Measurements from ENCODE around the gene CNOT6L.

Gene CNOT6L

DNA sequence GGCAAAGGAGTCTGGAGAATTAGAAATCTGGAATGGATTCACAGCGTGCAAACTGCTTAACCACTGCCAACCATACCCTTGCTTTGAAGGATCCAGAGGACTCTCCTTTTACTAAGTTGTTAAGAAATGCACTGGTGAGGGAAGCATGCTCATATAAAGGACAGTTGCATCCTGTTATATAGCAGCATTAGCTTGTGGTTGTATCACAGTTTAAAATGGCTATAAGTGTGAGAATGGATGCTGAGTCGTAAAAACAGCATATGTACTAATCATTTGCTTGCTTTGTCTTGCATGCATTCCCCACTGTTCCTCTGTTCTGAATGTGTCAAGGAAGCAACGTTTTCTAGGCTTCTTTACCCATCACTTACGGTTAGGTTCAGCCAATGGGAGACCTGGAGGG is 112.5 kb downstream of the CNOT6L start:
- H4K20me1 ChIP-seq (ENCODE audit: control insufficient read depth, insufficient read depth, low read depth, low read length): no peaks in the 10 kb centered on the region
- no peaks in the 10 kb centered on the region; the same call in none of the 2 replicates for H3K27me3 ChIP-seq (ENCODE audit: control insufficient read depth, low read length)
- H3K27ac ChIP-seq (ENCODE audit: low read depth, low read length): no peak overlapping the region

DNA sequence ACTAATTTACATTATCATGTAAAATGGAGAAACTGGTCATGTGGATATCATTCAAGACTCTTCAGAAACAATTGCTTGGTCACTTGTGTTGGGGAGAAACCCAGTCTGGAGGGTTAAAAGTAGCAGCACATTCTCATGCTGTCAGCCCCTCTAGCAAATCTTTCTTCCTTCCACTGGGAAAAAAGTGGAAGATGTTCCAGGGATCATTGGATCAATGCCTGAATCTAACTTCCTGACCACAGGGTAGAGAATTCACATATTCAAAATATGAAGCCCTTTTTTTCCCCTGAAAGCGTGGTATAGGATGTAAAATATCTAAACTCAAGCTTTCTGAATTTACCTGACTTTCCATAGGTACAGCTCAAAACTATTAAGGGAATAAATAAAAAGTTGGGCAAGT is 115.5 kb downstream of the CNOT6L start:
- Histone ChIP-seq H3K4me3 (ENCODE audit: low read length) (no peak overlapping the region), H3K9me2 (replicated peaks; ENCODE audit: control insufficient read depth, low read length) (no peaks in the 10 kb centered on the region), H3K79me2 (ENCODE audit: control insufficient read depth, low read length) (no peaks in the 10 kb centered on the region), H3F3A (ENCODE audit: control insufficient read depth, insufficient read depth) (no peaks in the 10 kb centered on the region), H4K20me1 (ENCODE audit: control insufficient read depth, insufficient read depth, low read depth, low read length) (no peaks in the 10 kb centered on the region), H3K4me2 (ENCODE audit: low read length) (no peak overlapping the region), H3K27ac (ENCODE audit: low read depth, low read length) (no peak overlapping the region), H3K9me3 (ENCODE audit: control insufficient read depth, insufficient read depth, low read length) (no peaks in the 10 kb centered on the region), H3K27me3 (ENCODE audit: control insufficient read depth, low read length) (peaks cover 7% of the 10 kb centered on the region), H3K4me1 (ENCODE audit: control insufficient read depth, low read length) (no peaks in the 10 kb centered on the region), H3K36me3 (ENCODE audit: control insufficient read depth, low read length) (no peaks in the 10 kb centered on the region)
- no peak for TF ChIP-seq EZH2phosphoT487 (IDR thresholded peaks at IDR 0.05; ENCODE audit: borderline replicate concordance, low read length)
- TF ChIP-seq, protein P1, sequence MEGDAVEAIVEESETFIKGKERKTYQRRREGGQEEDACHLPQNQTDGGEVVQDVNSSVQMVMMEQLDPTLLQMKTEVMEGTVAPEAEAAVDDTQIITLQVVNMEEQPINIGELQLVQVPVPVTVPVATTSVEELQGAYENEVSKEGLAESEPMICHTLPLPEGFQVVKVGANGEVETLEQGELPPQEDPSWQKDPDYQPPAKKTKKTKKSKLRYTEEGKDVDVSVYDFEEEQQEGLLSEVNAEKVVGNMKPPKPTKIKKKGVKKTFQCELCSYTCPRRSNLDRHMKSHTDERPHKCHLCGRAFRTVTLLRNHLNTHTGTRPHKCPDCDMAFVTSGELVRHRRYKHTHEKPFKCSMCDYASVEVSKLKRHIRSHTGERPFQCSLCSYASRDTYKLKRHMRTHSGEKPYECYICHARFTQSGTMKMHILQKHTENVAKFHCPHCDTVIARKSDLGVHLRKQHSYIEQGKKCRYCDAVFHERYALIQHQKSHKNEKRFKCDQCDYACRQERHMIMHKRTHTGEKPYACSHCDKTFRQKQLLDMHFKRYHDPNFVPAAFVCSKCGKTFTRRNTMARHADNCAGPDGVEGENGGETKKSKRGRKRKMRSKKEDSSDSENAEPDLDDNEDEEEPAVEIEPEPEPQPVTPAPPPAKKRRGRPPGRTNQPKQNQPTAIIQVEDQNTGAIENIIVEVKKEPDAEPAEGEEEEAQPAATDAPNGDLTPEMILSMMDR (IDR thresholded peaks at IDR 0.05; ENCODE audit: low read depth, low read length, poor library complexity, severe bottlenecking): no peak

More for the DNA sequence above, 112.5 kb downstream of the CNOT6L start:
- Histone ChIP-seq H3K36me3 (ENCODE audit: control insufficient read depth, low read length) (no peaks in the 10 kb centered on the region), H3K79me2 (ENCODE audit: control insufficient read depth, low read length) (no peaks in the 10 kb centered on the region), H3K4me2 (ENCODE audit: low read length) (no peak overlapping the region), H3K4me1 (ENCODE audit: control insufficient read depth, low read length) (no peaks in the 10 kb centered on the region), H3K4me3 (ENCODE audit: low read length) (no peak overlapping the region), H3K9me2 (replicated peaks; ENCODE audit: control insufficient read depth, low read length) (no peaks in the 10 kb centered on the region), H3F3A (ENCODE audit: control insufficient read depth, insufficient read depth) (no peaks in the 10 kb centered on the region), H3K9me3 (ENCODE audit: control insufficient read depth, insufficient read depth, low read length) (no peaks in the 10 kb centered on the region)
- no peak for TF ChIP-seq EZH2phosphoT487 (IDR thresholded peaks at IDR 0.05; ENCODE audit: borderline replicate concordance, low read length)
- TF ChIP-seq, protein P1 (IDR thresholded peaks at IDR 0.05; ENCODE audit: low read depth, low read length, poor library complexity, severe bottlenecking): no peak

DNA sequence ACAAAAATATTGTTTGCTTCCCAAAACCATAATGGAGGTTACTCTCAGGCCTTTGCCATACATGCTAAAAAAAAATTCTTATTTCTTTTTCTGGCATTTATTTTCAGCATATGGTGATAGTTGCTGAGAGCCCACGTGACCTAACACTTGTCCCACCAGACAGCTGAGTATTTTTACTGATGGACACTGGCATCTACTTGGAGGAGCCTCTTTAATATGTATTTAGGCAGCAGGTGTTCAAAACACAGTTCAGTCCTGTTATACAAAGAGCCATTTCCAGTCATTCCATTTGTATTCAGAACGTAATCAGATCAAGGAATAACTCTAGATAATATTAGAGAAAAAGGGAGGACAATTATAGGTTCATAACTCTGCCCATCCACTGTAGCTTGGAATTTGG is 118.0 kb downstream of the CNOT6L start:
- Histone ChIP-seq H3K27me3 (ENCODE audit: control insufficient read depth, low read length) (peaks cover 7% of the 10 kb centered on the region), H3K4me2 (ENCODE audit: low read length) (no peak overlapping the region), H3F3A (ENCODE audit: control insufficient read depth, insufficient read depth) (no peaks in the 10 kb centered on the region), H3K79me2 (ENCODE audit: control insufficient read depth, low read length) (no peaks in the 10 kb centered on the region), H3K9me2 (replicated peaks; ENCODE audit: control insufficient read depth, low read length) (no peaks in the 10 kb centered on the region), H4K20me1 (ENCODE audit: control insufficient read depth, insufficient read depth, low read depth, low read length) (no peaks in the 10 kb centered on the region), H3K4me1 (ENCODE audit: control insufficient read depth, low read length) (no peaks in the 10 kb centered on the region), H3K4me3 (ENCODE audit: low read length) (no peak overlapping the region), H3K9me3 (ENCODE audit: control insufficient read depth, insufficient read depth, low read length) (no peaks in the 10 kb centered on the region), H3K36me3 (ENCODE audit: control insufficient read depth, low read length) (no peaks in the 10 kb centered on the region), H3K27ac (ENCODE audit: low read depth, low read length) (no peak overlapping the region)
- TF ChIP-seq, protein P1 (IDR thresholded peaks at IDR 0.05; ENCODE audit: low read depth, low read length, poor library complexity, severe bottlenecking): no peak
- TF ChIP-seq EZH2phosphoT487 (IDR thresholded peaks at IDR 0.05; ENCODE audit: borderline replicate concordance, low read length): no peak

All from DOHH2 (cell line).